ENCODE results near the gene CARD14. TPM values are rescaled to one million over a fixed set of nuclear protein-coding genes. Genes with fewer than 3 reads are reported as not detected.

Gene CARD14
- total RNA-seq, 1 donor from 2014 or later: not detected

DNA sequence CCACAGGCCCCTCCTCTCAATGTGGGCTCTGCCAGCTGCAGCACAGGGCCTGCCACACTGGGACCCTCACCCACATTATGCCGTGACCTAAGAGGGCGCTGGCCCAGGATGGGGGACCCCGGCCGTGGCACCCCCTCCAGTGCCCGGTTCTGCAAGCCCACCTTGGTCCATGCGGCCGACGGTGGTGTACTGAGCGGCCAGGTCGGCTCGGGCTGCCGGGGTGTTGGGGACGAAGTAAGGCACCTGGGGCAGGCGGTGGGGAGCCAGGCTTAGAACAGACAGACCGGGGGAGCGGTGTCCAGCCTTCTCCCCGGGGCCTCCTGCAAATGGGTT lies 43.8 kb downstream of the CARD14 start:
- H3K4me3 ChIP-seq (ENCODE audit: low read depth, low read length): no peak overlapping the region
- H3K36me3 ChIP-seq (ENCODE audit: control insufficient read depth, insufficient read depth, low read length): peaks cover 2% of the 10 kb centered on the region
- no peak for DNase-seq (ENCODE audit: low read depth)
- TF ChIP-seq CTCF (IDR thresholded peaks at IDR 0.05; ENCODE audit: insufficient read depth, low read length, poor library complexity, severe bottlenecking): no peak
- H3K27me3 ChIP-seq (ENCODE audit: control insufficient read depth, insufficient read depth, low read length): no peaks in the 10 kb centered on the region

DNA sequence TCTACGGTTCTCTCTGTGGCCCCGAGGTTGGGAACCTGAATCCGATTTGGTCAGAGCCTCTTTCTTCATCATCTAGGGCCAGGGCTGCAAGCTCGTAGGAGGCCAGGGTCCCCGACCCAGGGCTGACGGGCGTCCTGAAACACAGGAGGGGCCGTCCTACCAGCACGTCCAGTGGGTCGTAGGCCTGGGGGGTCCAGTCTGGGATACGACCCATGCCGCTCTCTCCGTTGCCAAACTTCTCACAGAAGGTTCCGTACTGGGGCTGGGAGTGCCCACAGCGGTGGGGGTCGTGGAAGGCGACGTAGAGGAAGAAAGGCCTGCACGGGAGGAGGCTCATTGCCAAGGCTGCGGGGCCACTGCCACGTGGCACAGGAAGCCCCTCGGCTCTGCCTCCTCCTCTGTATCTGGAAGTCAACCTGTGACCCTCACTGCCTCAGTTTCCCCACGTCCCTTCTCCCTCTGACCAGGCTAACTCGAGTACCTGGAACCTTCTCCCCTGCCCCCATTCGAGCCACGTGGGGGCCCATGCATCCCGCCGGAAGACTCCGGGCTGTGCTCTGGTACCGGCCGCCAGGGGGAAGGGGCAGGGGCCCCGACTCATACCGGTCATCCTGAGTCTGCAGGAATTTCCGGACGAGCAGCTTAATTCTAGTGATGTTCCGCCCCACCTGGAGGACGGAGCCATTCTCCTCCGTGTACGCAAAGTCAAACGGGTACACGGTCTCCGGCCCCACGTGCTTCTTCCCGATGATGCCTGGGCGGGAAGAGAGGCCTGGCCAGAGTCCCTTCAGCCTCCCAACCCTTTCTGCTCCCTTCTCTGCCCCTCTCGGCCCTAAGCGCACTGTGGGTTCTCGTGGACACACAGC lies 44.4 kb downstream of the CARD14 start:
- no peak for TF ChIP-seq CTCF (IDR thresholded peaks at IDR 0.05; ENCODE audit: insufficient read depth, low read length, poor library complexity, severe bottlenecking)
- no peak for DNase-seq (ENCODE audit: low read depth)
- peaks cover 2% of the 10 kb centered on the region for H3K36me3 ChIP-seq (ENCODE audit: control insufficient read depth, insufficient read depth, low read length)
- H3K27me3 ChIP-seq (ENCODE audit: control insufficient read depth, insufficient read depth, low read length): no peaks in the 10 kb centered on the region
- H3K4me3 ChIP-seq (ENCODE audit: low read depth, low read length): no peak overlapping the region

DNA sequence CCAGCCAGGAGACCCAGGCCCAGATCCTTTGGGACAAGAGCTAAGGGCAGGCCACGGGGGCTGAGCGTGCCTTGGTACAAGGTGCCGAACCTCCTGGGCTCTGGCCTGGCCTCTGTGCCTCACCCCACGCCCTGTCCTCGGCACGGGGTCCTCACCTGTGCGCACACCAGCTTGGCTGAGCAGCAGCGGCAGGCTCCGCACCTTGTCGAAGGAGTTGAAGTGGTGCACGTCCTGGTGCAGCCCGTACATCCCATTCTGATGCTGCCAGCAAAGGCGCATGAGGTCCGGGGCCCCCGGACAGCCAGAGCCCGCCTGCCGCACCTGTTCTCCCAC lies 45.0 kb downstream of the CARD14 start:
- DNase-seq (ENCODE audit: low read depth): no peak
- Histone ChIP-seq H3K36me3 (ENCODE audit: control insufficient read depth, insufficient read depth, low read length) (peaks cover 2% of the 10 kb centered on the region), H3K27me3 (ENCODE audit: control insufficient read depth, insufficient read depth, low read length) (no peaks in the 10 kb centered on the region), H3K4me3 (ENCODE audit: low read depth, low read length) (no peak overlapping the region)
- no peak for TF ChIP-seq CTCF (IDR thresholded peaks at IDR 0.05; ENCODE audit: insufficient read depth, low read length, poor library complexity, severe bottlenecking)

- no peak for TF ChIP-seq CTCF (IDR thresholded peaks at IDR 0.05; ENCODE audit: insufficient read depth, low read length, poor library complexity, severe bottlenecking)
- Histone ChIP-seq H3K27me3 (ENCODE audit: control insufficient read depth, insufficient read depth, low read length) (no peaks in the 10 kb centered on the region), H3K36me3 (ENCODE audit: control insufficient read depth, insufficient read depth, low read length) (peaks cover 2% of the 10 kb centered on the region), H3K4me3 (ENCODE audit: low read depth, low read length) (no peak overlapping the region)
- no peak for DNase-seq (ENCODE audit: low read depth)
These were observed 46.9 kb downstream of the CARD14 start for GRCh38 chr17:80216473-80217456.

DNA sequence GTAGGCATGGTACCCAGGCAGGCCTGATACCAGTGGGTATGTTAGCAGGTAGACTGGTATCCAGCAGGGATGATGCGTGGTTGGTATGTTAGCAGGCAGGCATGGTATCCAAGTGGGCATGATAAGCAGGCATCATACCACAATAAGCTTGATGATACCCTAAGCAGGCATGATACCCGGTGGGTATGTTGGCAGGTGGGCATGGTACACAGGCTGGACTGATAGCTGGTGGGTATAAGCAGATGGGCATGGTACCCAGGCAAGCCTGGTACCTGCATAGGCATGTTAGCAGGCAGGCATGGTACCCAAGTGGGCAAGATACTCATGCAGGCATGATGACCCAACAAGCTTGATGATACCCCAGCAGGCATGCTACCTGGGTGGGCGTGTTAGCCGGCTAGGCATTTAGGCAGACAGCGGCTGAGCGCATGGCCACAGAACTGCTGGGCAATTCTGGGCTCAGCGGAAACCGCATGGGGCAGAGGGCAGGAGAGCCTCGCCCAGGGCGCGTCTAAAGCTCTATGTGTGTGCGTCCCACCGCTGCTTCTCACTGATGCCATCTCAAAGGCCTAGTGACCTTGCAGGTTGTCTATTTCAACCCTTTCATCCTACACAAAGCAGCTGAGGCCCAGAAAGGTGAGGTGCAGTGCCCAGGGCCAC lies 48.0 kb downstream of the CARD14 start:
- Histone ChIP-seq H3K36me3 (ENCODE audit: control insufficient read depth, insufficient read depth, low read length) (peaks cover 2% of the 10 kb centered on the region), H3K27me3 (ENCODE audit: control insufficient read depth, insufficient read depth, low read length) (no peaks in the 10 kb centered on the region), H3K4me3 (ENCODE audit: low read depth, low read length) (no peak overlapping the region)
- no peak for DNase-seq (ENCODE audit: low read depth)
- no peak for TF ChIP-seq CTCF (IDR thresholded peaks at IDR 0.05; ENCODE audit: insufficient read depth, low read length, poor library complexity, severe bottlenecking)

Measured in kidney epithelial cell (primary cell).